ENCODE results near the gene ZNF33B. TPM values are rescaled to one million over a fixed set of nuclear protein-coding genes. Genes with fewer than 3 reads are reported as not detected.
A peak's percentile ranks its signal among the peaks of the same experiment; 100 is the strongest.
"Not testable (repeated sequence)": the region's sequence is repeated elsewhere in the genome, so short reads cannot be mapped to it uniquely, and the experiment has no call there.

The ZNF33B gene
- total RNA-seq, 1 donor from 2014 or later, result 21.5 TPM

GRCh38 chr10:42556931-42557330 lies 81.4 kb downstream of the ZNF33B start:
- no peak for TF ChIP-seq CTCF (conservative IDR thresholded peaks at IDR 0.05)
- DNase-seq (ENCODE audit: low read depth, low spot score), result no peak
- peaks cover 17% of the 10 kb centered on the region for H3K27me3 Mint-ChIP-seq (ENCODE audit: low read depth)
- H3K9me3 Mint-ChIP-seq, result peaks cover 3% of the 10 kb centered on the region
- peaks cover 5% of the 10 kb centered on the region for H3K36me3 Mint-ChIP-seq (ENCODE audit: low read depth)
- no peak overlapping the region for H3K4me3 Mint-ChIP-seq
- no peak overlapping the region for H3K27ac Mint-ChIP-seq (ENCODE audit: unreplicated experiment)
- peaks cover 13% of the 10 kb centered on the region for H3K4me1 Mint-ChIP-seq

- H3K9me3 Mint-ChIP-seq; H3K27ac Mint-ChIP-seq (ENCODE audit: unreplicated experiment); DNase-seq (ENCODE audit: low read depth, low spot score); H3K27me3 Mint-ChIP-seq (ENCODE audit: low read depth): not testable (repeated sequence)
- peaks cover 24% of the 10 kb centered on the region for H3K36me3 Mint-ChIP-seq (ENCODE audit: low read depth)
- peak overlapping the region; percentile 99 for H3K4me3 Mint-ChIP-seq
- H3K4me1 Mint-ChIP-seq, result peaks cover 30% of the 10 kb centered on the region
These were observed 84.8 kb downstream of the ZNF33B start for GRCh38 chr10:42553576-42553975.

GRCh38 chr10:42553064-42553407 lies 85.3 kb downstream of the ZNF33B start:
- Mint-ChIP-seq H3K9me3 (peaks cover 5% of the 10 kb centered on the region), H3K27me3 (ENCODE audit: low read depth) (peaks cover 7% of the 10 kb centered on the region), H3K4me1 (peaks cover 30% of the 10 kb centered on the region), H3K4me3 (peak overlapping the region; percentile 99), H3K27ac (ENCODE audit: unreplicated experiment) (no peak overlapping the region), H3K36me3 (ENCODE audit: low read depth) (peaks cover 26% of the 10 kb centered on the region)
- TF ChIP-seq CTCF (conservative IDR thresholded peaks at IDR 0.05), result no peak
- DNase-seq (ENCODE audit: low read depth, low spot score), result no peak

- peaks cover 8% of the 10 kb centered on the region for H3K9me3 Mint-ChIP-seq
- DNase-seq (ENCODE audit: low read depth, low spot score), result peak; percentile 92
- H3K4me1 Mint-ChIP-seq, result peaks cover 30% of the 10 kb centered on the region
- no peak for TF ChIP-seq CTCF (conservative IDR thresholded peaks at IDR 0.05)
- H3K27ac Mint-ChIP-seq (ENCODE audit: unreplicated experiment), result peak overlapping the region; percentile 94
- peak overlapping the region; percentile 99 for H3K4me3 Mint-ChIP-seq
- peaks cover 32% of the 10 kb centered on the region for H3K36me3 Mint-ChIP-seq (ENCODE audit: low read depth)
- peaks cover 7% of the 10 kb centered on the region for H3K27me3 Mint-ChIP-seq (ENCODE audit: low read depth)
These were observed 85.9 kb downstream of the ZNF33B start for GRCh38 chr10:42552188-42553063.

- DNase-seq (ENCODE audit: low read depth, low spot score), result no peak
- no peak for TF ChIP-seq CTCF (conservative IDR thresholded peaks at IDR 0.05)
- H3K4me3 Mint-ChIP-seq, result peak overlapping the region; percentile 99
These were observed 86.7 kb downstream of the ZNF33B start for GRCh38 chr10:42551582-42552187.

GRCh38 chr10:42549851-42550250 lies 88.5 kb downstream of the ZNF33B start:
- TF ChIP-seq CTCF (conservative IDR thresholded peaks at IDR 0.05), result no peak
- Mint-ChIP-seq H3K4me1 (peaks cover 30% of the 10 kb centered on the region), H3K27ac (ENCODE audit: unreplicated experiment) (no peak overlapping the region), H3K9me3 (peaks cover 15% of the 10 kb centered on the region), H3K27me3 (ENCODE audit: low read depth) (no peaks in the 10 kb centered on the region), H3K4me3 (peak overlapping the region; percentile 42), H3K36me3 (ENCODE audit: low read depth) (peaks cover 51% of the 10 kb centered on the region)
- no peak for DNase-seq (ENCODE audit: low read depth, low spot score)

More at GRCh38 chr10:42551582-42552187, 86.7 kb downstream of the ZNF33B start:
- Mint-ChIP-seq H3K27me3 (ENCODE audit: low read depth) (peaks cover 7% of the 10 kb centered on the region), H3K4me1 (peaks cover 30% of the 10 kb centered on the region), H3K9me3 (peaks cover 11% of the 10 kb centered on the region), H3K27ac (ENCODE audit: unreplicated experiment) (peak overlapping the region; percentile 94), H3K36me3 (ENCODE audit: low read depth) (peaks cover 39% of the 10 kb centered on the region)
